ENCODE measurements around the gene IL17B. TPM values are rescaled to one million over a fixed set of nuclear protein-coding genes. Genes with fewer than 3 reads are reported as not detected.
"Not testable (repeated sequence)": the region's sequence is repeated elsewhere in the genome, so short reads cannot be mapped to it uniquely, and the experiment has no call there.

The IL17B gene
- total RNA-seq, 3 donors from 2014 or later, result 0.64 to 5.6 (median 5.4) TPM

DNA sequence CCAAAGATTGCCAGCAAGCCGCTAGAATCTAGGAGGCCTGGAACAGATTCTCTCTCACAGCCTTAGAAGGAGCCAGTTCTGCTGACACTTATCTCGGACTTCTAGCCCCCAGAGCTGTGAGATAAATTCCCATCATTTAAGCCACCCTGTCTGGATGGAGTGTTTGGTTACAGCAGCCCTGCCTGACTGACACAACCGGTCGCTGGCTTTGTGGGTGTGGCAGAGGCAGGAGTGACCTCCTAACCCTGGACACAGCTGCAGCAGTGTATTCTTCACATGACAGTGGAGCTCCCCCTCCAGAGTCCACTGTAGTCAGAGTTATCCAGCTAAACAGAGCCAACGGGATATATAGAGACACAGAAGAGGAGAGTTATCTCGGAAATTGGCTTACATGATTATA lies 21.2 kb upstream of the IL17B start:
- H3K36me3 ChIP-seq, result no peaks in the 10 kb centered on the region
- intact Hi-C loops (cut with DNase I; ENCODE audit: low total_unique reads), result no loop called here
- peak overlapping the region in 1 of 2 donors; percentile 41 for H3K27ac ChIP-seq
- no peak overlapping the region for H3K4me3 ChIP-seq
- no peak for DNase-seq (ENCODE audit: low spot score in 2 of 2)
- no peaks in the 10 kb centered on the region for H3K4me1 ChIP-seq
- H3K27me3 ChIP-seq, result no peaks in the 10 kb centered on the region
- no peak for TF ChIP-seq POLR2AphosphoS5 (IDR thresholded peaks at IDR 0.05)
- TF ChIP-seq, protein P1, sequence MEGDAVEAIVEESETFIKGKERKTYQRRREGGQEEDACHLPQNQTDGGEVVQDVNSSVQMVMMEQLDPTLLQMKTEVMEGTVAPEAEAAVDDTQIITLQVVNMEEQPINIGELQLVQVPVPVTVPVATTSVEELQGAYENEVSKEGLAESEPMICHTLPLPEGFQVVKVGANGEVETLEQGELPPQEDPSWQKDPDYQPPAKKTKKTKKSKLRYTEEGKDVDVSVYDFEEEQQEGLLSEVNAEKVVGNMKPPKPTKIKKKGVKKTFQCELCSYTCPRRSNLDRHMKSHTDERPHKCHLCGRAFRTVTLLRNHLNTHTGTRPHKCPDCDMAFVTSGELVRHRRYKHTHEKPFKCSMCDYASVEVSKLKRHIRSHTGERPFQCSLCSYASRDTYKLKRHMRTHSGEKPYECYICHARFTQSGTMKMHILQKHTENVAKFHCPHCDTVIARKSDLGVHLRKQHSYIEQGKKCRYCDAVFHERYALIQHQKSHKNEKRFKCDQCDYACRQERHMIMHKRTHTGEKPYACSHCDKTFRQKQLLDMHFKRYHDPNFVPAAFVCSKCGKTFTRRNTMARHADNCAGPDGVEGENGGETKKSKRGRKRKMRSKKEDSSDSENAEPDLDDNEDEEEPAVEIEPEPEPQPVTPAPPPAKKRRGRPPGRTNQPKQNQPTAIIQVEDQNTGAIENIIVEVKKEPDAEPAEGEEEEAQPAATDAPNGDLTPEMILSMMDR (IDR thresholded peaks at IDR 0.05), result no peak
- TF ChIP-seq POLR2A (IDR thresholded peaks at IDR 0.05), result no peak
- no peaks in the 10 kb centered on the region for H3K9me3 ChIP-seq

DNA sequence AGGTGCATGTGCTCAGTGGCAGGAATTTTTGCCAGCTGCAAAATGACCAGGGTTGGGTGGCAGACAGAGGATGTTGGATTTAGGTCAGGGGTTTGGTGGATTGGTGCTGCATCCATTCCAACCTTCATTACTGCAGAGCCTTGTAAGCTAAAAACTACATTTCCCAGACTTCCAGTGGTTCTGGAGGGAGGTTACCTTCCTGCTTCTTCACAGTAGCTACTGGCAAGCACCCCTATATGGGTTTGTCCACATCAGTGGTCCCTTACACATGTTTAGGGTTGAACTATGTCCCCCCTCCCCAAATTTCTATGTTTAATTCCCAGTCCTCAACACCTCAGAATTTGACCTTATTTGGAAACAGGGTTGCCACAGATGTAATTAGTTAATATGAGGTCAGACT lies 20.7 kb upstream of the IL17B start:
- Histone ChIP-seq H3K36me3 (no peaks in the 10 kb centered on the region), H3K27me3 (no peaks in the 10 kb centered on the region), H3K27ac (peak overlapping the region in 1 of 2 donors; percentile 41), H3K4me1 (no peaks in the 10 kb centered on the region), H3K9me3 (no peaks in the 10 kb centered on the region), H3K4me3 (no peak overlapping the region)
- DNase-seq (ENCODE audit: low spot score in 2 of 2), result no peak
- no peak for TF ChIP-seq POLR2A (IDR thresholded peaks at IDR 0.05)
- TF ChIP-seq, protein P1 (IDR thresholded peaks at IDR 0.05), result no peak
- TF ChIP-seq POLR2AphosphoS5 (IDR thresholded peaks at IDR 0.05), result no peak
- intact Hi-C loops (cut with DNase I; ENCODE audit: low total_unique reads), result no loop called here

DNA sequence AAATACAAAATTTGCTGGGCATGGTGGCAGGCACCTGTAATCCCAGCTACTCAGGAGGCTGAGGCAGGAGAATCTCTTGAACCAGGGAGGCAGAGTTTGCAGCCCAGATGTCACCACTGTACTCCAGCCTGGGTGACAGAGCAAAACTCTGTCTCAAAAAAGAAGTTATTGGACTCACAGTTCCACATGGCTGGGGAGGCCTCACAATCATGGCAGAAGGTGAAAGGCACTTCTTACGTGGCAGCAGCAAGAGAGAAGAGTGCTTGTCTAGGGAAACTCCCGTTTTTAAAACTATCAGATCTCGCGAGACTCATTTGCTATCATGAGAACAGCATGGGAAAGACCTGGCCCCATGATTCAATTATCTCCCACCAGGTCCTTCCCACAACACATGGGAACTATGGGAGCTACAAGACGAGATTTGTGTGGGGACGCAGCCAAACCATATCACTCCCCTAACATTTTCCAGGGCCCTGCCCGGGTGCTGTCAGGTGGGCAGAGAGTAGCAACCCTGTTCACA lies 19.7 kb upstream of the IL17B start:
- H3K9me3 ChIP-seq; intact Hi-C loops (cut with DNase I; ENCODE audit: low total_unique reads); H3K27me3 ChIP-seq; H3K4me3 ChIP-seq; H3K27ac ChIP-seq; H3K4me1 ChIP-seq; H3K36me3 ChIP-seq: not testable (repeated sequence)
- DNase-seq (ENCODE audit: low spot score in 2 of 2), result peak in 1 of 2 donors; percentile 3

DNA sequence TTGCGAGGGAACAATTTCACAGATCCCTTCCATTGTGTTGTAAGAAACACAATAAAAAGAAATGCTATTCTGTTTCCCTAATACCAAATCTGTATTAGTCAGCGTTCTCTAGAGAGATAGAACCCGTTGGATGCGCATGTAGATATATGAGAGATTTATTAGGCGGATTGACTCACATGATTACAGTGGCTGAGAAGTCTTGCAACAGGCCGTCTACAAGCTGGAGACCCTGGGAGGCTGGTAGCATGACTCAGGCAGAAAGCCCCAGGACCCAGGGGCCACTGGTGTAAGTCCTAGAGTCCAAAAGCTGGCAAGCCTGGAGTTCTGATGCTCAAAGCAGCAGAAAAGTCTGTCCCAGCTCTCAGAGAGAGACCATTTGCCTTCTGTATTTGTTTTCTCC lies 18.4 kb upstream of the IL17B start:
- H3K27ac ChIP-seq, result no peak overlapping the region
- intact Hi-C loops (cut with DNase I; ENCODE audit: low total_unique reads), result no loop called here
- H3K27me3 ChIP-seq, result no peaks in the 10 kb centered on the region
- no peaks in the 10 kb centered on the region for H3K9me3 ChIP-seq
- DNase-seq (ENCODE audit: low spot score in 2 of 2), result no peak
- no peaks in the 10 kb centered on the region for H3K36me3 ChIP-seq
- H3K4me1 ChIP-seq, result no peaks in the 10 kb centered on the region
- TF ChIP-seq POLR2A (IDR thresholded peaks at IDR 0.05) (no peak), POLR2AphosphoS5 (IDR thresholded peaks at IDR 0.05) (no peak)
- TF ChIP-seq, protein P1 (IDR thresholded peaks at IDR 0.05), result no peak
- no peak overlapping the region for H3K4me3 ChIP-seq

DNA sequence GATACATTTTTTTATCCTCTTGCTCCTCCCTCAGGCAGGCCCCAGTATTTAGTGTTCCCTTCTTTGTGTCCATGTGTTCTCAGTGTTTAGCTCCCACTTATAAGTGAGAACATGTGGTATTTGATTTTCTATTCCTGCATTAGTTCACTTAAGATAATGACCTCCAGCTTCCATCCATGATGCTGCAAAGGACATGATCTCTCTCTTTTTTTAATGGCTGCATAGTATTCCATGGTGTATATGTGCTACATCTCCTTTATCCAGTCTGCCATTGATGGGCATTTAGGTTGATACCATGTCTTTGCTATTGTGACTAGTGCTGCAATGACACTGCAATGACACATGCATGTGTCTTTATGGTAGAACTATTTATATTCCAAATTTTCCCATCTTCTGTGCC lies 15.9 kb upstream of the IL17B start:
- H3K4me1 ChIP-seq; H3K36me3 ChIP-seq; H3K9me3 ChIP-seq; H3K27ac ChIP-seq; DNase-seq (ENCODE audit: low spot score in 2 of 2); intact Hi-C loops (cut with DNase I; ENCODE audit: low total_unique reads); H3K27me3 ChIP-seq; H3K4me3 ChIP-seq: not testable (repeated sequence)

DNA sequence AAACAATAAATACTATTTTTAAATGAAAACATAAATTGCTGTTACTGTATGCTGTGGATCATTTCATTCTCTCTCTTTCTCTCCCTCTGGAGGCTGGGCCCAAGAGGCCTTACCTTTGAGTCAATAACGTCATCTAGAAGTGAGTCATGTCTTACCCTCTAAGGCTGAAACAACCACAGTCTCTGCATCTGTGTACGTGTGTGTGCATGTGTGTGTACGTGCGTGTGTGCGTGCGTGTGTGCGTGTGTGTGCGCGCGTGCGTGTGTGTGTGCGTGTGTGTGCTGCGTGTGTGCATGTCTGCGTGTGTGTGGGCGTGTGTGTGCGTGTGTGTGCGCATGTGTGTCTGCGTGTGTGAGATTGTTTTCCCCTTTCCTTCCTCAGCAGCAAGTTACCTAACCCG lies 13.6 kb upstream of the IL17B start:
- TF ChIP-seq, protein P1 (IDR thresholded peaks at IDR 0.05), result no peak
- TF ChIP-seq POLR2AphosphoS5 (IDR thresholded peaks at IDR 0.05) (no peak), POLR2A (IDR thresholded peaks at IDR 0.05) (no peak)
- intact Hi-C loops (cut with DNase I; ENCODE audit: low total_unique reads), result no loop called here
- Histone ChIP-seq H3K27ac (no peak overlapping the region), H3K27me3 (no peaks in the 10 kb centered on the region), H3K36me3 (no peaks in the 10 kb centered on the region), H3K9me3 (no peaks in the 10 kb centered on the region), H3K4me3 (no peak overlapping the region), H3K4me1 (no peaks in the 10 kb centered on the region)
- no peak for DNase-seq (ENCODE audit: low spot score in 2 of 2)

All from breast epithelium (tissue), 4 donors.